AML-193 (cell line): Measurements from ENCODE around the gene UTS2R.

Experiments
- DNase-seq, 2 experiments: peaks; one replicate each; lab custom pipeline; 2025; lab: John Stamatoyannopoulos, UW

Gene UTS2R

GRCh38 chr17:82371333-82372248 lies at the start of gene UTS2R:
TSS of gene UTS2R (plus strand) at chr17:82371765. CDS start at chr17:82374325, 2,560 bp downstream.
- DNase-seq, result no peak

- DNase-seq, result no peak
These were observed 49.6 kb upstream of the UTS2R start for GRCh38 chr17:82321947-82322466.

- no peak for DNase-seq
These were observed 48.8 kb upstream of the UTS2R start for GRCh38 chr17:82322526-82323453.

GRCh38 chr17:82323514-82324234 lies 47.9 kb upstream of the UTS2R start:
- no peak for DNase-seq

- DNase-seq, result no peak
These were observed 46.8 kb upstream of the UTS2R start for GRCh38 chr17:82324566-82325285.

- DNase-seq, result no peak
These were observed 46.0 kb upstream of the UTS2R start for GRCh38 chr17:82325286-82326180.

GRCh38 chr17:82327289-82327688 lies 44.3 kb upstream of the UTS2R start:
- DNase-seq, result no peak

- DNase-seq, result no peak
These were observed 43.8 kb upstream of the UTS2R start for GRCh38 chr17:82327757-82328140.

GRCh38 chr17:82328141-82328993 lies 43.2 kb upstream of the UTS2R start:
- DNase-seq, result no peak

- no peak for DNase-seq
These were observed 42.5 kb upstream of the UTS2R start for GRCh38 chr17:82328994-82329507.

- no peak for DNase-seq
These were observed 41.8 kb upstream of the UTS2R start for GRCh38 chr17:82329683-82330321.

- no peak for DNase-seq
These were observed 41.0 kb upstream of the UTS2R start for GRCh38 chr17:82330322-82331239.

- DNase-seq, result no peak
These were observed 40.1 kb upstream of the UTS2R start for GRCh38 chr17:82331345-82331939.

- DNase-seq, result peak in 1 of 2 experiments; percentile 39
These were observed 38.8 kb upstream of the UTS2R start for GRCh38 chr17:82332669-82333278.

GRCh38 chr17:82333279-82334171 lies 38.0 kb upstream of the UTS2R start, which contains the start of gene SECTM1:
TSS of gene SECTM1 (minus strand) at chr17:82333766. CDS start at chr17:82327240, 6,526 bp downstream.
- no peak for DNase-seq
